Upper lobe of right lung (tissue), 1 donor: ENCODE data around the gene DHX35. TPM values are rescaled to one million over a fixed set of nuclear protein-coding genes. Genes with fewer than 3 reads are reported as not detected.

ENCODE experiments used
- ATAC-seq: fragments of 200-7000 bp; cut with Tn5 transposase; one replicate; pipeline ENCODE4 v1.9.1; 2020; ENCODE audit warnings: mild to moderate bottlenecking, moderate library complexity
- DNase-seq: peaks from one replicate; pipeline ENCODE4 v3.0.0-alpha.2; 2020
- H3K27ac ChIP-seq: fragments of 200-600 bp; one replicate; pipeline ENCODE4 v1.8.0; 2022
- H3K27me3 ChIP-seq: fragments of 200-600 bp; one replicate; pipeline ENCODE4 v1.8.0; 2022; ENCODE audit warnings: mild to moderate bottlenecking
- H3K36me3 ChIP-seq: fragments of 200-600 bp; one replicate; pipeline ENCODE4 v1.8.0; 2022
- H3K4me1 ChIP-seq: fragments of 200-600 bp; one replicate; pipeline ENCODE4 v1.8.0; 2022
- H3K4me3 ChIP-seq: fragments of 200-600 bp; one replicate; pipeline ENCODE4 v1.8.0; 2022; ENCODE audit warnings: mild to moderate bottlenecking
- H3K9me3 ChIP-seq: fragments of 200-600 bp; one replicate; pipeline ENCODE4 v1.8.0; 2022
- intact Hi-C: fragments of 100-400 bp; cut with DNase I; formaldehyde crosslinking; loops from one replicate; pipeline ENCODE4 v1.11.0; 2022
- total RNA-seq: library from RNA; stranded (reverse); fragmentation: NEBNext Ultra II Directional; extraction: Animal tissue kit (Norgen Biotek cat#: 25700); gene quantifications from one replicate; pipeline ENCODE4 v1.2.1, GENCODE V29; 2021
- TF ChIP-seq, protein P1 (sequence below): fragments of 200-600 bp; IDR thresholded peaks from one replicate; pipeline ENCODE4 v1.8.0; 2022; ENCODE audit warnings: antibody characterized with exemption
- donor health status: DM: no; HTN: yes; CAD: no; lungs with severe emphysema.

DHX35 gene
- total RNA-seq, 1 donor from 2014 or later = 11.1 TPM

- no peak overlapping the region for H3K27ac ChIP-seq
Measured at GRCh38 chr20:38935285-38935684, 26.9 kb upstream of the DHX35 start.

DNA sequence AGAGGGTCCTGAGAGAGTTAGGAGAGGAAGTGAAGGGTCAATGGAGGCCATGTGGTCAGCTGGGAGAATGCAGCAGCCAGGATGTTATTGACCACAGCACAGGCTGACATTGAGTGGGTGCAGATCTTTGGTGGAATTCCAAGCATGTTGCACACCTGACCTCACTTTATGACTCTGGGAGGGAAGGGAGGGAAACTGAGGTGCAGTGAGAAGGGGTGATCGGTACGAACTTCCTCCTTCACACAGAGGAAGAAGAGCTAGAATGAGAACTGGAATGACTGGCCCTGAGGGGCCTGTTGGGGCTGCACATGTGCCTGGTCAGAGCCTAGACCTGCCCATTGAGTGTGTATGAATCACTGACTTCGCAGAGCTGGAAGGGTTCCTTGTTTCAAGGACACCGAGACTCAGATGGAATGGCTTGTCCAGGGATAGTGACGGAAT, 26.2 kb upstream of the DHX35 start:
- TF ChIP-seq, protein P1, sequence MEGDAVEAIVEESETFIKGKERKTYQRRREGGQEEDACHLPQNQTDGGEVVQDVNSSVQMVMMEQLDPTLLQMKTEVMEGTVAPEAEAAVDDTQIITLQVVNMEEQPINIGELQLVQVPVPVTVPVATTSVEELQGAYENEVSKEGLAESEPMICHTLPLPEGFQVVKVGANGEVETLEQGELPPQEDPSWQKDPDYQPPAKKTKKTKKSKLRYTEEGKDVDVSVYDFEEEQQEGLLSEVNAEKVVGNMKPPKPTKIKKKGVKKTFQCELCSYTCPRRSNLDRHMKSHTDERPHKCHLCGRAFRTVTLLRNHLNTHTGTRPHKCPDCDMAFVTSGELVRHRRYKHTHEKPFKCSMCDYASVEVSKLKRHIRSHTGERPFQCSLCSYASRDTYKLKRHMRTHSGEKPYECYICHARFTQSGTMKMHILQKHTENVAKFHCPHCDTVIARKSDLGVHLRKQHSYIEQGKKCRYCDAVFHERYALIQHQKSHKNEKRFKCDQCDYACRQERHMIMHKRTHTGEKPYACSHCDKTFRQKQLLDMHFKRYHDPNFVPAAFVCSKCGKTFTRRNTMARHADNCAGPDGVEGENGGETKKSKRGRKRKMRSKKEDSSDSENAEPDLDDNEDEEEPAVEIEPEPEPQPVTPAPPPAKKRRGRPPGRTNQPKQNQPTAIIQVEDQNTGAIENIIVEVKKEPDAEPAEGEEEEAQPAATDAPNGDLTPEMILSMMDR = no peak
- intact Hi-C loops = no loop called here
- DNase-seq (no peak), ATAC-seq (no peak)
- Histone ChIP-seq H3K36me3 (no peaks in the 10 kb centered on the region), H3K9me3 (no peaks in the 10 kb centered on the region), H3K27ac (no peak overlapping the region), H3K4me1 (no peaks in the 10 kb centered on the region), H3K27me3 (peaks cover 2% of the 10 kb centered on the region), H3K4me3 (no peak overlapping the region)

More at GRCh38 chr20:38935285-38935684, 26.9 kb upstream of the DHX35 start:
- TF ChIP-seq, protein P1 = no peak
- Histone ChIP-seq H3K27me3 (peaks cover 3% of the 10 kb centered on the region), H3K9me3 (no peaks in the 10 kb centered on the region), H3K4me1 (no peaks in the 10 kb centered on the region), H3K4me3 (no peak overlapping the region), H3K36me3 (no peaks in the 10 kb centered on the region)
- DNase-seq (no peak), ATAC-seq (no peak)
- intact Hi-C loops = no loop called here

- H3K27me3 ChIP-seq = no peaks in the 10 kb centered on the region
- H3K9me3 ChIP-seq = no peaks in the 10 kb centered on the region
- no peak overlapping the region for H3K27ac ChIP-seq
- no peak for ATAC-seq
- TF ChIP-seq, protein P1 = no peak
- no peaks in the 10 kb centered on the region for H3K36me3 ChIP-seq
- DNase-seq = no peak
- intact Hi-C loops = no loop called here
- no peaks in the 10 kb centered on the region for H3K4me1 ChIP-seq
- H3K4me3 ChIP-seq = no peak overlapping the region
Measured at GRCh38 chr20:38937000-38937399, 25.1 kb upstream of the DHX35 start.

DNA sequence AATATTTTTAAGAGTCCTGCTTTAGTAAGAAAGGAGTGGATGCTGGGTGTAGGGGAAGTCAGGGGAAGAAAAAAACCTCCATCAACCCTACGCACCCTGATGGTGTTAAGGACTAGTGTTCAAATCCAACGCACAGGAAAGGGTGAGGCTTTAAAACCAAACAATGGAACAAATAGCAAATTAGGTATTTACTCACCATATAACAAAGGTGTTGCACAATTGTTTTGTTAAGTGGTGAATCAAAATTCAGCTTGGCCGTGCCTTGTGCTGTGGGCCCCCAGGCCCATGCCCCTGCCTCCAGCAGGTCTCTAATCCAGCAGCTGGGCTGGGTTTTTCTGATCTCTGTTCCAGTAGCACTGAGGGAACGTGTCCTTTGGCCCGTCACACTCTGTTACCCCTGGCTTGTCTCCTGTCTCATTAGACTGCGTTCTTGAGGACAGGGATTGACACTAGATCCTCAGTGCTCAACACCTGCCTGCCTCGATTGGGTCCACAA, 24.1 kb upstream of the DHX35 start:
- intact Hi-C loops = no loop called here
- Histone ChIP-seq H3K4me1 (no peaks in the 10 kb centered on the region), H3K4me3 (no peak overlapping the region), H3K27ac (no peak overlapping the region), H3K36me3 (no peaks in the 10 kb centered on the region), H3K27me3 (no peaks in the 10 kb centered on the region), H3K9me3 (no peaks in the 10 kb centered on the region)
- DNase-seq (no peak), ATAC-seq (no peak)
- TF ChIP-seq, protein P1 = no peak

- DNase-seq (no peak), ATAC-seq (no peak)
- TF ChIP-seq, protein P1 = no peak
- Histone ChIP-seq H3K27me3 (no peaks in the 10 kb centered on the region), H3K4me1 (no peaks in the 10 kb centered on the region), H3K27ac (no peak overlapping the region), H3K36me3 (no peaks in the 10 kb centered on the region), H3K9me3 (no peaks in the 10 kb centered on the region), H3K4me3 (no peak overlapping the region)
- intact Hi-C loops = no loop called here
Measured at GRCh38 chr20:38939686-38940085, 22.5 kb upstream of the DHX35 start.

GRCh38 chr20:38940644-38941043, 21.5 kb upstream of the DHX35 start:
- H3K4me3 ChIP-seq = no peak overlapping the region
- TF ChIP-seq, protein P1 = no peak
- H3K27ac ChIP-seq = no peak overlapping the region
- DNase-seq = no peak
- no peaks in the 10 kb centered on the region for H3K9me3 ChIP-seq
- no peaks in the 10 kb centered on the region for H3K36me3 ChIP-seq
- H3K4me1 ChIP-seq = no peaks in the 10 kb centered on the region
- no peak for ATAC-seq
- intact Hi-C loops = no loop called here
- no peaks in the 10 kb centered on the region for H3K27me3 ChIP-seq
